B cell (primary cell): ENCODE data around the gene YPEL3. TPM values are rescaled to one million over a fixed set of nuclear protein-coding genes. Genes with fewer than 3 reads are reported as not detected.

Experiments used
- ATAC-seq: fragments of 200-7000 bp; cut with Tn5 transposase; one replicate; pipeline ENCODE4 v1.10.0; 2021; ENCODE audit warnings: low read depth, mild to moderate bottlenecking, moderate number of reproducible peaks, moderate library complexity
- CTCF ChIA-PET: fragments of 350-600 bp; sonication (Branson Sonifier 250); formaldehyde crosslinking; loops from one replicate; lab custom pipeline; 2021; ENCODE audit warnings: antibody characterized with exemption, inconsistent platforms; lab: Charles Lee
- POLR2A ChIA-PET: fragments of 350-600 bp; sonication (Branson Sonifier 250); formaldehyde crosslinking; loops from one replicate; lab custom pipeline; 2021; ENCODE audit warnings: antibody characterized with exemption; lab: Charles Lee
- DNase-seq: peaks from one replicate; pipeline ENCODE4 v3.0.0; 2013
- H2AFZ ChIP-seq: 2 replicates; pipeline ENCODE4 v1.6.1; 2012; ENCODE audit warnings: mild to moderate bottlenecking, low read depth, low read length; ENCODE audit not compliant: insufficient read depth, poor library complexity, severe bottlenecking
- H3K27ac ChIP-seq, 2 donors: 1 replicate in 1 of 2; 2 replicates in 1 of 2; pipeline ENCODE4 v1.5.1; 2012 to 2013; ENCODE audit warnings: low read length in 2 of 2, mild to moderate bottlenecking in 2 of 2, moderate library complexity in 1 of 2
- H3K27me3 ChIP-seq, 4 experiments: fragments of 200-600 bp in 1 of 4; sonication (generic) in 1 of 4; replicated peaks in 1 of 4; 1 replicate in 2 of 4; 2 replicates in 2 of 4; pipeline versions ENCODE4 v1.6.1 to v1.7.0; 2013 to 2016; ENCODE audit warnings: low read length in 3 of 4, mild to moderate bottlenecking in 2 of 4, mixed read lengths in 1 of 4, moderate library complexity in 1 of 4; ENCODE audit not compliant: insufficient read depth in 4 of 4, control insufficient read depth in 3 of 4; ENCODE audit errors: control extremely low read depth in 1 of 4
- H3K36me3 ChIP-seq, 2 experiments: replicated peaks in 1 of 2; 1 replicate in 1 of 2; 2 replicates in 1 of 2; pipeline versions ENCODE4 v1.6.1 to v1.7.1; 2013; ENCODE audit warnings: low read length in 1 of 2; ENCODE audit not compliant: insufficient read depth in 2 of 2, control insufficient read depth in 1 of 2; ENCODE audit errors: control extremely low read depth in 1 of 2, extremely low read depth in 1 of 2
- H3K4me1 ChIP-seq, 2 donors: fragments of 200-600 bp in 1 of 2; sonication (generic) in 1 of 2; 1 replicate in 1 of 2; 2 replicates in 1 of 2; pipeline versions ENCODE4 v1.5.1 to v1.6.1; 2013 to 2017; ENCODE audit warnings: low read length in 2 of 2; ENCODE audit not compliant: control insufficient read depth in 2 of 2, insufficient read depth in 2 of 2
- H3K4me2 ChIP-seq: replicated peaks from 2 replicates; pipeline ENCODE3; 2012; ENCODE audit warnings: mild to moderate bottlenecking, low read depth, low read length; ENCODE audit not compliant: poor library complexity, severe bottlenecking
- H3K4me3 ChIP-seq, 5 experiments: fragments of 200-600 bp in 1 of 5; sonication (generic) in 1 of 5; 1 replicate in 3 of 5; 2 replicates in 2 of 5; pipeline versions ENCODE4 v1.5.1 to v1.7.0; 2011 to 2016; ENCODE audit warnings: low read length in 4 of 5, mild to moderate bottlenecking in 4 of 5, low read depth in 2 of 5, control low read depth in 1 of 5, moderate library complexity in 1 of 5; ENCODE audit not compliant: insufficient read depth in 1 of 5; ENCODE audit errors: control extremely low read depth in 1 of 5, extremely low read depth in 1 of 5
- H3K79me2 ChIP-seq: fragments of 200-600 bp; sonication (generic); one replicate; pipeline ENCODE4 v1.6.0; 2016; ENCODE audit warnings: low read length; ENCODE audit not compliant: control insufficient read depth, insufficient read depth
- H3K9ac ChIP-seq: fragments of 200-600 bp; sonication (generic); 2 replicates; pipeline ENCODE4 v1.6.1; 2017; ENCODE audit warnings: mild to moderate bottlenecking, low read length, moderate library complexity
- H3K9me3 ChIP-seq, 3 donors: one replicate each; pipeline versions ENCODE4 v1.6.1 to v1.7.1; 2013; ENCODE audit warnings: low read length in 2 of 3; ENCODE audit not compliant: control insufficient read depth in 2 of 3, insufficient read depth in 1 of 3; ENCODE audit errors: control extremely low read depth in 1 of 3
- H4K20me1 ChIP-seq: 2 replicates; pipeline ENCODE4 v1.6.0; 2012; ENCODE audit warnings: mild to moderate bottlenecking, low read length; ENCODE audit not compliant: insufficient read depth, control insufficient read depth, poor library complexity, severe bottlenecking
- H3K27ac Mint-ChIP-seq: one replicate; pipeline ENCODE4 v1.8.0; 2021; ENCODE audit warnings: mixed read lengths
- H3K27me3 Mint-ChIP-seq: one replicate; pipeline ENCODE4 v1.8.0; 2021; ENCODE audit warnings: mixed read lengths
- H3K4me1 Mint-ChIP-seq: one replicate; pipeline ENCODE4 v1.8.0; 2021; ENCODE audit warnings: mixed read lengths
- H3K4me3 Mint-ChIP-seq: one replicate; pipeline ENCODE4 v1.8.0; 2021; ENCODE audit warnings: mixed read lengths
- H3K9me3 Mint-ChIP-seq: one replicate; pipeline ENCODE4 v1.8.0; 2022; ENCODE audit warnings: mixed read lengths; ENCODE audit not compliant: insufficient read depth
- EZH2 ChIP-seq: IDR thresholded peaks from 2 replicates; pipeline ENCODE4 v1.6.1; 2012; ENCODE audit warnings: borderline replicate concordance, low read depth, mild to moderate bottlenecking, moderate library complexity, low read length; ENCODE audit not compliant: insufficient read depth, poor library complexity, severe bottlenecking
- WGBS: methylation state at CpG from one replicate; pipeline ENCODE4 v1.1.5; 2013; ENCODE audit warnings: missing lambda C conversion rate; ENCODE audit not compliant: insufficient coverage; 5-methylcytosine and 5-hydroxymethylcytosine counted together
- intact Hi-C: fragments of 100-400 bp; cut with micrococcal nuclease; formaldehyde crosslinking; loops from one replicate; pipeline ENCODE4 v1.10.0; 2022
- polyA plus RNA-seq: library from polyadenylated mRNA; depleted of rRNA; stranded (reverse); fragments of >200 nt; gene quantifications from 2 replicates; pipeline ENCODE4 v1.2.3, GENCODE V29; 2012
- total RNA-seq, 2 donors: library from RNA; stranded (reverse); fragments of 120-200 nt in 1 of 2; gene quantifications; 1 replicate in 1 of 2; 2 replicates in 1 of 2; pipeline versions ENCODE4 v1.2.3 to v1.2.4, GENCODE V29; 2013 to 2022
- TF ChIP-seq, protein P1 (sequence below): fragments of 200-600 bp; IDR thresholded peaks from one replicate; pipeline ENCODE4 v1.8.0; 2022; ENCODE audit warnings: antibody characterized with exemption, mild to moderate bottlenecking

Gene YPEL3
- total and polyA plus RNA-seq, 2 donors (not counting 1 experiment from before 2014, with no cell fraction given) = 314 to 414 TPM

DNA sequence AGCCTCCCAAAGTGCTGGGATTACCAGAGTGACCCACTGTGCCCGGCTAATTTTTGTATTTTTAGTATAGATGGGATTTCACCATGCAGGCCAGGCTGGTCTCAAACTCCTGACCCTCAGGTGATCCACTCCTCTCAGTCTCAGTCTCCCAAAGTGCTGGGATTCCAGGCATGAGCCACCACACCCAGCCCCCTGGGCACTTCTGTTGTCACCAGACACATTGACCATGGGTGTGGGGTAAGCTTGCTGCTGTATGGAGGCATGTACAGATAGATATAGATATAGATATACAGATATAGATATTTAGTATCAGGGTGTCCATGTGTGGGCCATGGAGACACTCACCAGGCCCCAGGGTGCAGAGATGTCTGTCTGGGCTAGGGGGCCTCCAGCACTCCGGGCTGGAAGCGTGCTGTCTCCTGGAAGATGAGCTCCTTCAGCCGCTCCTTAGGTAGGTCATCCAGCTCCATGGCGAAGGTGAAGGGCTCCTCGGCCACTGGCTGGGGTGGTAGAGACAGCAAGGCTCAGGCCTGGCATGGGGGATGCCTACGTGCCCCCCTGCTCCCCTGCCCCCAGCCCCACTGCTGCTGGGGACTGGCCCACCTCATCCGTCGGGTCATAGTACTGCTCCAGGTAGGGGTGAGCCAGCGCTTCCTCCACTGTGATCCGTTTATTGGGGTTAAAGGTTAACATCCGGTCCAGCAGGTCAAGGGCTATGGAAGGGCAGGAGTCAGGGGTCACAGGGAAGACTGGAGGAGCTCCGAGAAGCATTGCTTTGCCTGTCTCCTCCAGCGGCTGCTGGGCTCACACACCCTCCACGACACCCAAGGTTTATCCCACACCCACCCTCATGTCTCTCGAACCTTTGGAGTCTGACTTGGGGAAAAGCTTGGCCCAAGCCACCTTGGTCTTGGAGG is 20.5 kb upstream of the YPEL3 start:
- no peak for TF ChIP-seq EZH2
- TF ChIP-seq, protein P1, sequence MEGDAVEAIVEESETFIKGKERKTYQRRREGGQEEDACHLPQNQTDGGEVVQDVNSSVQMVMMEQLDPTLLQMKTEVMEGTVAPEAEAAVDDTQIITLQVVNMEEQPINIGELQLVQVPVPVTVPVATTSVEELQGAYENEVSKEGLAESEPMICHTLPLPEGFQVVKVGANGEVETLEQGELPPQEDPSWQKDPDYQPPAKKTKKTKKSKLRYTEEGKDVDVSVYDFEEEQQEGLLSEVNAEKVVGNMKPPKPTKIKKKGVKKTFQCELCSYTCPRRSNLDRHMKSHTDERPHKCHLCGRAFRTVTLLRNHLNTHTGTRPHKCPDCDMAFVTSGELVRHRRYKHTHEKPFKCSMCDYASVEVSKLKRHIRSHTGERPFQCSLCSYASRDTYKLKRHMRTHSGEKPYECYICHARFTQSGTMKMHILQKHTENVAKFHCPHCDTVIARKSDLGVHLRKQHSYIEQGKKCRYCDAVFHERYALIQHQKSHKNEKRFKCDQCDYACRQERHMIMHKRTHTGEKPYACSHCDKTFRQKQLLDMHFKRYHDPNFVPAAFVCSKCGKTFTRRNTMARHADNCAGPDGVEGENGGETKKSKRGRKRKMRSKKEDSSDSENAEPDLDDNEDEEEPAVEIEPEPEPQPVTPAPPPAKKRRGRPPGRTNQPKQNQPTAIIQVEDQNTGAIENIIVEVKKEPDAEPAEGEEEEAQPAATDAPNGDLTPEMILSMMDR = no peak
- H3K9me3 ChIP-seq = peaks cover 0 to 3% (median 0%) of the 10 kb centered on the region in 3 donors
- H3K9ac ChIP-seq = no peak overlapping the region
- H4K20me1 ChIP-seq = no peaks in the 10 kb centered on the region
- H3K4me2 ChIP-seq = no peak overlapping the region
- H3K4me3 ChIP-seq = no peak overlapping the region
- H3K36me3 ChIP-seq = peaks cover 0 to 31% of the 10 kb centered on the region in 2 experiments
- no peak overlapping the region for H3K27ac Mint-ChIP-seq
- no peak overlapping the region for H3K4me3 Mint-ChIP-seq
- DNase-seq = no peak
- no peak overlapping the region for H3K27ac ChIP-seq
- H3K4me1 Mint-ChIP-seq = peaks cover 18% of the 10 kb centered on the region
- H3K79me2 ChIP-seq = no peaks in the 10 kb centered on the region
- H2AFZ ChIP-seq = no peak overlapping the region
- H3K27me3 ChIP-seq = no peaks in the 10 kb centered on the region
- peaks cover 5 to 15% of the 10 kb centered on the region in 2 donors for H3K4me1 ChIP-seq
- intact Hi-C loops = no loop called here
- CTCF ChIA-PET = no interaction called here
- WGBS = 100% methylated on average over 10 of the region's 16 CpGs
- no peak for ATAC-seq
- POLR2A ChIA-PET = no interaction called here
- no peaks in the 10 kb centered on the region for H3K9me3 Mint-ChIP-seq
- H3K27me3 Mint-ChIP-seq = no peaks in the 10 kb centered on the region

DNA sequence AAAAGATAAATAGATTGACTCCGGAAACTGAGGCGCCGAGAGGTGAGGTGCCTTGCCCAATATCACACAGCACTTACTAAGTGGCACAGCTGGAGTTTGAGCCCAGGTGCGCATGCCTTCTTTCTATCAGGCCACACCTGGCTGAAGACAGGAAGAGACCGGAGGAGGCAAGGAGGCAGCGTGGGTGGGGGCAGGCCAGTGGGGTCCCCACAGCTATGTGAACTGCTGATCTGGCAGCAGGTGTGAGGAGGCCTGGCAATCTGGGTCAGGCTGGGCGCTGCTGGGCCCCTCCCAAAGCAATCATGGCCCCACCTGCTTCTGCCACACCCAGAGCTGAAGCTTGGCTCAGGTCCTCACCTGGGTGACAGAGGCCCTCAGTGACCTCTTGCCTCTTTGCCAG is 19.2 kb upstream of the YPEL3 start:
- TF ChIP-seq EZH2 = no peak
- TF ChIP-seq, protein P1 = no peak
- H3K4me1 ChIP-seq = peaks cover under 1 to 8% of the 10 kb centered on the region in 2 donors
- H3K4me2 ChIP-seq = no peak overlapping the region
- DNase-seq = no peak
- H3K9me3 ChIP-seq = peaks cover 0 to 3% (median 0%) of the 10 kb centered on the region in 3 donors
- H3K79me2 ChIP-seq = no peaks in the 10 kb centered on the region
- WGBS = 69% methylated on average over 6 of the region's 7 CpGs
- H3K27ac ChIP-seq = peak overlapping the region in 1 of 2 donors; percentile 19
- Mint-ChIP-seq H3K27me3 (no peaks in the 10 kb centered on the region), H3K4me1 (peaks cover 10% of the 10 kb centered on the region), H3K4me3 (no peak overlapping the region), H3K9me3 (no peaks in the 10 kb centered on the region), H3K27ac (no peak overlapping the region)
- ATAC-seq = peak; percentile 11
- ChIA-PET POLR2A (interaction anchor here (0.7 kb wide), 1 partner anchor 24 kb away, joined by 7 read pairs; no protein-coding TSS in a partner anchor), CTCF (interaction anchor here (1.3 kb wide), 1 partner anchor 294 kb away, joined by 5 read pairs; no protein-coding TSS in a partner anchor)
- peaks cover 4 to 32% of the 10 kb centered on the region in 2 experiments for H3K36me3 ChIP-seq
- H3K4me3 ChIP-seq = no peak overlapping the region
- no peaks in the 10 kb centered on the region for H3K27me3 ChIP-seq
- intact Hi-C loops = no loop called here
- no peak overlapping the region for H2AFZ ChIP-seq
- no peak overlapping the region for H3K9ac ChIP-seq
- H4K20me1 ChIP-seq = no peaks in the 10 kb centered on the region
